PC-9 (cell line): Measurements from ENCODE around the gene CHIT1. TPM values are rescaled to one million over a fixed set of nuclear protein-coding genes. Genes with fewer than 3 reads are reported as not detected.

Source experiments
- BruUV-seq: library from RNA; stranded (reverse); fragments of 400-500 nt; replicated peaks from 2 replicates; lab custom pipeline; 2021; lab: Mats Ljungman, UMichigan
- CTCF ChIA-PET: fragments of 300-600 bp; sonication (Branson Sonifier 250); formaldehyde crosslinking; loops from one replicate; lab custom pipeline; 2022; ENCODE audit warnings: antibody characterized with exemption; lab: Charles Lee
- POLR2A ChIA-PET: fragments of 300-600 bp; sonication (Branson Sonifier 250); formaldehyde crosslinking; loops from one replicate; lab custom pipeline; 2022; ENCODE audit warnings: antibody characterized with exemption; ENCODE audit not compliant: unreplicated experiment; lab: Charles Lee
- DNase-seq, 2 experiments: peaks; one replicate each; pipeline versions ENCODE4 v3.0.0 to v3.0.0-alpha.2; 2015 to 2022; ENCODE audit warnings: mixed read lengths in 1 of 2
- H2AFZ ChIP-seq: fragments of 200-600 bp; sonication (generic); 2 replicates; pipeline ENCODE4 v1.8.1; 2017; ENCODE audit warnings: antibody characterized with exemption
- H3F3A ChIP-seq: fragments of 200-600 bp; sonication (generic); 2 replicates; pipeline ENCODE4 v1.8.1; 2017; ENCODE audit warnings: antibody characterized with exemption, mild to moderate bottlenecking, low read depth; ENCODE audit not compliant: insufficient read depth
- H3K27ac ChIP-seq: fragments of 200-600 bp; sonication (generic); 2 replicates; pipeline ENCODE4 v1.6.1; 2016; ENCODE audit warnings: mixed run types
- H3K27me3 ChIP-seq: fragments of 200-600 bp; sonication (generic); 2 replicates; pipeline ENCODE4 v1.6.1; 2016; ENCODE audit warnings: low read depth, mixed run types; ENCODE audit not compliant: insufficient read depth
- H3K36me3 ChIP-seq: fragments of 200-600 bp; sonication (generic); 2 replicates; pipeline ENCODE4 v1.6.1; 2016; ENCODE audit warnings: low read depth, mixed run types
- H3K4me1 ChIP-seq: fragments of 200-600 bp; sonication (generic); replicated peaks from 2 replicates; pipeline ENCODE4 v1.6.1; 2016; ENCODE audit warnings: mixed run types; ENCODE audit not compliant: insufficient read depth
- H3K4me2 ChIP-seq: fragments of 200-600 bp; sonication (generic); 2 replicates; pipeline ENCODE4 v1.6.1; 2017; ENCODE audit warnings: mixed run types
- H3K4me3 ChIP-seq: fragments of 200-600 bp; sonication (generic); 2 replicates; pipeline ENCODE4 v1.6.1; 2016; ENCODE audit warnings: mixed run types
- H3K79me2 ChIP-seq: fragments of 200-600 bp; sonication (generic); 2 replicates; pipeline ENCODE4 v1.6.1; 2017; ENCODE audit warnings: low read depth, mixed run types
- H3K9me2 ChIP-seq: fragments of 200-600 bp; sonication (generic); 2 replicates; pipeline ENCODE4 v1.8.1; 2017; ENCODE audit warnings: mild to moderate bottlenecking; ENCODE audit not compliant: insufficient read depth
- H3K9me3 ChIP-seq: fragments of 200-600 bp; sonication (generic); 2 replicates; pipeline ENCODE4 v1.8.1; 2016; ENCODE audit warnings: low read depth; ENCODE audit not compliant: insufficient read depth
- H4K20me1 ChIP-seq: fragments of 200-600 bp; sonication (generic); 2 replicates; pipeline ENCODE4 v1.8.1; 2017; ENCODE audit not compliant: insufficient read depth
- EZH2 ChIP-seq: fragments of 200-600 bp; sonication (generic); IDR thresholded peaks from 2 replicates; pipeline ENCODE4 v1.8.0; 2017; ENCODE audit warnings: antibody characterized with exemption, low read depth
- intact Hi-C: fragments of 100-400 bp; cut with micrococcal nuclease; formaldehyde crosslinking; loops from one replicate; pipeline ENCODE4 v1.10.0; 2022; ENCODE audit not compliant: unreplicated experiment
- total RNA-seq: library from RNA; stranded (reverse); gene quantifications from 2 replicates; pipeline ENCODE4 v1.2.3, GENCODE V29; 2021
- TF ChIP-seq, protein P1 (sequence below): fragments of 200-600 bp; sonication (generic); conservative IDR thresholded peaks from 2 replicates; pipeline ENCODE4 v1.6.1; 2017; ENCODE audit warnings: mixed run types, antibody characterized with exemption, mild to moderate bottlenecking, moderate library complexity

The CHIT1 gene
- total RNA-seq, 1 experiment from 2014 or later = not detected

DNA sequence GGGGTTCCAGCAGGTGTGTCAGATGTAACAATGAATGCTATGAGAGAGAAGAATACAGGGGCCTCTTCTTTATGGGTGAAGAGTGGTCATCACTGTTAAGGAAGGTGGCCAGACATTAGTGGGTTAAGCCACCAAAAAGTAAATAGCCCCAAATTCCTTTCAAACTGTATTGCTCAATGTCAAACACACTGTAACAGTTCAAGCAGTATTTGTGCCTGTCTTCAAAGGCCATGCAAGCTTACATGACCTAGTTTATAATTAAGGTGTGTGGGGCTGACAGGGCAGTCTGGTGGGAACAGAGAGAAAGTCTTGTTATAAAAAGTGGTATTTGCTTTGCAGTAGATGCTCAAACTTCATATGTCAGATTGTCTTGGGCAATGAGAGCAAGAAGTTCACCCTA is 18.5 kb downstream of the CHIT1 start:
- Histone ChIP-seq H3F3A (no peaks in the 10 kb centered on the region), H3K4me3 (no peak overlapping the region), H3K79me2 (no peaks in the 10 kb centered on the region), H3K36me3 (no peaks in the 10 kb centered on the region), H3K9me3 (no peaks in the 10 kb centered on the region), H3K9me2 (no peaks in the 10 kb centered on the region), H2AFZ (no peak overlapping the region), H4K20me1 (no peaks in the 10 kb centered on the region), H3K27me3 (no peaks in the 10 kb centered on the region), H3K4me2 (no peak overlapping the region), H3K27ac (no peak overlapping the region), H3K4me1 (no peaks in the 10 kb centered on the region)
- ChIA-PET POLR2A (no interaction called here), CTCF (no interaction called here)
- no TSS peak for BruUV-seq
- TF ChIP-seq EZH2 = no peak
- TF ChIP-seq, protein P1, sequence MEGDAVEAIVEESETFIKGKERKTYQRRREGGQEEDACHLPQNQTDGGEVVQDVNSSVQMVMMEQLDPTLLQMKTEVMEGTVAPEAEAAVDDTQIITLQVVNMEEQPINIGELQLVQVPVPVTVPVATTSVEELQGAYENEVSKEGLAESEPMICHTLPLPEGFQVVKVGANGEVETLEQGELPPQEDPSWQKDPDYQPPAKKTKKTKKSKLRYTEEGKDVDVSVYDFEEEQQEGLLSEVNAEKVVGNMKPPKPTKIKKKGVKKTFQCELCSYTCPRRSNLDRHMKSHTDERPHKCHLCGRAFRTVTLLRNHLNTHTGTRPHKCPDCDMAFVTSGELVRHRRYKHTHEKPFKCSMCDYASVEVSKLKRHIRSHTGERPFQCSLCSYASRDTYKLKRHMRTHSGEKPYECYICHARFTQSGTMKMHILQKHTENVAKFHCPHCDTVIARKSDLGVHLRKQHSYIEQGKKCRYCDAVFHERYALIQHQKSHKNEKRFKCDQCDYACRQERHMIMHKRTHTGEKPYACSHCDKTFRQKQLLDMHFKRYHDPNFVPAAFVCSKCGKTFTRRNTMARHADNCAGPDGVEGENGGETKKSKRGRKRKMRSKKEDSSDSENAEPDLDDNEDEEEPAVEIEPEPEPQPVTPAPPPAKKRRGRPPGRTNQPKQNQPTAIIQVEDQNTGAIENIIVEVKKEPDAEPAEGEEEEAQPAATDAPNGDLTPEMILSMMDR = no peak
- DNase-seq = no peak
- intact Hi-C loops = no loop called here

DNA sequence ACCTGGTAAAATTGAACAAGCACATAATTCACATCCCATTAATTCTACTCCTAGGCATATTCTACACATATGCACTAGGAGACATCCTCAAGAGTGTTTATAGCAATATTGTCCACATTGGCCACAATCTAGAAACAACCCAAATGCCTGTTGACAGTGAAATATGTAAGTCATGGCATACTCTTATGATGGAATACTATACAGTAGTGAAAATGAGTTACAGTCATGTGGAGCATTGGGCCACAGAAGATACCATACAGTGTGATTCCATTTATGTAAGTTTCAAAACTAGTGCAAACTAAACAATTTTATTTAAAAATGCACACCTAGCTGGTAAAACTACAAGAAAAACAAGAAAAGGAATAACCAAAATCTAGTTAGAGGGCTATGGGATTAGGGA is 19.1 kb downstream of the CHIT1 start:
- no peaks in the 10 kb centered on the region for H4K20me1 ChIP-seq
- H3K27ac ChIP-seq = no peak overlapping the region
- no peaks in the 10 kb centered on the region for H3K4me1 ChIP-seq
- no peaks in the 10 kb centered on the region for H3K36me3 ChIP-seq
- H3K27me3 ChIP-seq = no peaks in the 10 kb centered on the region
- DNase-seq = no peak
- intact Hi-C loops = no loop called here
- TF ChIP-seq, protein P1 = no peak
- no peak for TF ChIP-seq EZH2
- no TSS peak for BruUV-seq
- H3F3A ChIP-seq = no peaks in the 10 kb centered on the region
- ChIA-PET POLR2A (no interaction called here), CTCF (interaction anchor here (0.6 kb wide), 1 partner anchor 80 kb away, joined by 3 read pairs; no protein-coding TSS in a partner anchor)
- H3K4me2 ChIP-seq = no peak overlapping the region
- H3K9me3 ChIP-seq = no peaks in the 10 kb centered on the region
- H3K9me2 ChIP-seq = no peaks in the 10 kb centered on the region
- H3K4me3 ChIP-seq = no peak overlapping the region
- H3K79me2 ChIP-seq = no peaks in the 10 kb centered on the region
- H2AFZ ChIP-seq = no peak overlapping the region

DNA sequence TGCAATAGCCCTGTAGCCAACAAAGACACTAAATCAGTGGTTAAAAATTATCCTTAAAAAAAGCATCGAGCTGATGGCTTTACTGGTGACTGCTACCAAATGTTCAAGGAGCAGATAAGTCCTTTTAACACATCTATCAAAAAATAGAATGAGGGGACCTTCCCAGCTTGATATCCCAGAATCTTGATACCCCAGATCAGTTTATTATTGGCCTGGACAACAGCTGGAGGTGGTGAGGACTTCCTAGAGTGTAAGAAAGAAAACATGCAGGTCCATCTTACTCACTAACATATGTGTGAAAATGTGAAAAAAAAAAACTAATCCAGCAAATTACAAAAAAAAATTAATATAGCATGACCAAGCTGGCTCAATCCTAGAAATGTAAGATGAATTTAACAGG is 21.3 kb downstream of the CHIT1 start:
- intact Hi-C loops = no loop called here
- H3K9me2 ChIP-seq = no peaks in the 10 kb centered on the region
- no peaks in the 10 kb centered on the region for H3K36me3 ChIP-seq
- no peaks in the 10 kb centered on the region for H4K20me1 ChIP-seq
- no peak overlapping the region for H3K27ac ChIP-seq
- no peaks in the 10 kb centered on the region for H3K27me3 ChIP-seq
- no TSS peak for BruUV-seq
- H3F3A ChIP-seq = no peaks in the 10 kb centered on the region
- no peak overlapping the region for H2AFZ ChIP-seq
- DNase-seq = no peak
- H3K4me3 ChIP-seq = no peak overlapping the region
- POLR2A ChIA-PET = no interaction called here
- H3K4me2 ChIP-seq = no peak overlapping the region
- H3K4me1 ChIP-seq = no peaks in the 10 kb centered on the region
- CTCF ChIA-PET = no interaction called here
- H3K79me2 ChIP-seq = no peaks in the 10 kb centered on the region
- no peak for TF ChIP-seq EZH2
- TF ChIP-seq, protein P1 = no peak
- H3K9me3 ChIP-seq = no peaks in the 10 kb centered on the region
